Measurements from ENCODE around the gene BOC. TPM values are rescaled to one million over a fixed set of nuclear protein-coding genes. Genes with fewer than 3 reads are reported as not detected.

BOC gene
- polyA plus RNA-seq, 1 experiment = 11.2 TPM

GRCh38 chr3:113193719-113194118 lies 17.6 kb upstream of the BOC start:
- POLR2A ChIA-PET = interaction anchor here (1.0 kb wide), 1 partner anchor 17 kb away, joined by 3 read pairs; the partner anchor contains the start of gene BOC
- H3K27ac ChIP-seq (ENCODE audit: low read depth, low read length) = no peak overlapping the region
- H3K4me3 ChIP-seq (ENCODE audit: low read depth, low read length) = no peak overlapping the region
- H3K9me3 ChIP-seq (ENCODE audit: control insufficient read depth, insufficient read depth, low read length) = no peaks in the 10 kb centered on the region
- no peak for DNase-seq (ENCODE audit: low read depth, low spot score)
- CTCF ChIA-PET = interaction anchor here (1.5 kb wide), 1 partner anchor 95 kb away, joined by 3 read pairs; no protein-coding TSS in a partner anchor
- no peaks in the 10 kb centered on the region for H3K27me3 ChIP-seq (ENCODE audit: control insufficient read depth, insufficient read depth, low read length)
- TF ChIP-seq CTCF (IDR thresholded peaks at IDR 0.05; ENCODE audit: low read depth, low read length) = no peak

GRCh38 chr3:113194823-113195401 lies 16.4 kb upstream of the BOC start:
- DNase-seq (ENCODE audit: low read depth, low spot score) = no peak
- ChIA-PET POLR2A (no interaction called here), CTCF (interaction anchor here (1.0 kb wide), 1 partner anchor 29 kb away, joined by 3 read pairs; no protein-coding TSS in a partner anchor)
- no peak overlapping the region for H3K27ac ChIP-seq (ENCODE audit: low read depth, low read length)
- TF ChIP-seq CTCF (IDR thresholded peaks at IDR 0.05; ENCODE audit: low read depth, low read length) = no peak
- H3K27me3 ChIP-seq (ENCODE audit: control insufficient read depth, insufficient read depth, low read length) = no peaks in the 10 kb centered on the region
- no peak overlapping the region for H3K4me3 ChIP-seq (ENCODE audit: low read depth, low read length)
- H3K9me3 ChIP-seq (ENCODE audit: control insufficient read depth, insufficient read depth, low read length) = no peaks in the 10 kb centered on the region

GRCh38 chr3:113200351-113200750 lies 11.0 kb upstream of the BOC start:
- CTCF ChIA-PET = no interaction called here
- no peaks in the 10 kb centered on the region for H3K9me3 ChIP-seq (ENCODE audit: control insufficient read depth, insufficient read depth, low read length)

GRCh38 chr3:113200946-113201345 lies 10.4 kb upstream of the BOC start:
- no peaks in the 10 kb centered on the region for H3K9me3 ChIP-seq (ENCODE audit: control insufficient read depth, insufficient read depth, low read length)
- H3K27ac ChIP-seq (ENCODE audit: low read depth, low read length) = no peak overlapping the region
- no peak for DNase-seq (ENCODE audit: low read depth, low spot score)
- no peak overlapping the region for H3K4me3 ChIP-seq (ENCODE audit: low read depth, low read length)
- peaks cover 15% of the 10 kb centered on the region for H3K27me3 ChIP-seq (ENCODE audit: control insufficient read depth, insufficient read depth, low read length)
- TF ChIP-seq CTCF (IDR thresholded peaks at IDR 0.05; ENCODE audit: low read depth, low read length) = no peak
- ChIA-PET POLR2A (no interaction called here), CTCF (no interaction called here)

More at GRCh38 chr3:113200351-113200750, 11.0 kb upstream of the BOC start:
- no peak for DNase-seq (ENCODE audit: low read depth, low spot score)
- H3K4me3 ChIP-seq (ENCODE audit: low read depth, low read length) = no peak overlapping the region
- H3K27ac ChIP-seq (ENCODE audit: low read depth, low read length) = no peak overlapping the region
- TF ChIP-seq CTCF (IDR thresholded peaks at IDR 0.05; ENCODE audit: low read depth, low read length) = no peak
- POLR2A ChIA-PET = no interaction called here
- H3K27me3 ChIP-seq (ENCODE audit: control insufficient read depth, insufficient read depth, low read length) = peaks cover 15% of the 10 kb centered on the region

GRCh38 chr3:113204371-113204770 lies 7.0 kb upstream of the BOC start:
- Histone ChIP-seq H3K27ac (ENCODE audit: low read depth, low read length) (no peak overlapping the region), H3K27me3 (ENCODE audit: control insufficient read depth, insufficient read depth, low read length) (peaks cover 19% of the 10 kb centered on the region), H3K9me3 (ENCODE audit: control insufficient read depth, insufficient read depth, low read length) (no peaks in the 10 kb centered on the region), H3K4me3 (ENCODE audit: low read depth, low read length) (no peak overlapping the region)
- no peak for TF ChIP-seq CTCF (IDR thresholded peaks at IDR 0.05; ENCODE audit: low read depth, low read length)
- POLR2A ChIA-PET = no interaction called here
- CTCF ChIA-PET = no interaction called here
- no peak for DNase-seq (ENCODE audit: low read depth, low spot score)
